BLaER1 (cell line): ENCODE data around the gene MON1B.
A peak's percentile ranks its signal among the peaks of the same experiment; 100 is the strongest.
"Not testable (repeated sequence)": the region's sequence is repeated elsewhere in the genome, so short reads cannot be mapped to it uniquely, and the experiment has no call there.

ENCODE experiments used
- H3K27ac ChIP-seq: shearing (Covaris generic); formaldehyde crosslinking; 2 replicates; pipeline ENCODE4 v1.8.1; 2022
- H3K27me3 ChIP-seq: shearing (Covaris generic); formaldehyde crosslinking; 2 replicates; pipeline ENCODE4 v1.8.1; 2022
- H3K36me3 ChIP-seq: shearing (Covaris generic); formaldehyde crosslinking; 2 replicates; pipeline ENCODE4 v1.8.1; 2022
- H3K4me1 ChIP-seq: shearing (Covaris generic); formaldehyde crosslinking; 2 replicates; pipeline ENCODE4 v1.8.1; 2022
- H3K4me2 ChIP-seq: shearing (Covaris generic); formaldehyde crosslinking; 2 replicates; pipeline ENCODE4 v1.8.1; 2022
- H3K4me3 ChIP-seq: shearing (Covaris generic); formaldehyde crosslinking; 2 replicates; pipeline ENCODE4 v1.8.1; 2022
- H3K9ac ChIP-seq: shearing (Covaris generic); formaldehyde crosslinking; 2 replicates; pipeline ENCODE4 v1.8.1; 2022
- H3K9me3 ChIP-seq: shearing (Covaris generic); formaldehyde crosslinking; 2 replicates; pipeline ENCODE4 v1.8.1; 2022
- H4K20me1 ChIP-seq: shearing (Covaris generic); formaldehyde crosslinking; 2 replicates; pipeline ENCODE4 v1.8.1; 2022
- Cebpa-rat ChIP-seq: shearing (Covaris generic); IDR thresholded peaks from 2 replicates; pipeline ENCODE4 v1.8.1; 2022

Gene MON1B

DNA sequence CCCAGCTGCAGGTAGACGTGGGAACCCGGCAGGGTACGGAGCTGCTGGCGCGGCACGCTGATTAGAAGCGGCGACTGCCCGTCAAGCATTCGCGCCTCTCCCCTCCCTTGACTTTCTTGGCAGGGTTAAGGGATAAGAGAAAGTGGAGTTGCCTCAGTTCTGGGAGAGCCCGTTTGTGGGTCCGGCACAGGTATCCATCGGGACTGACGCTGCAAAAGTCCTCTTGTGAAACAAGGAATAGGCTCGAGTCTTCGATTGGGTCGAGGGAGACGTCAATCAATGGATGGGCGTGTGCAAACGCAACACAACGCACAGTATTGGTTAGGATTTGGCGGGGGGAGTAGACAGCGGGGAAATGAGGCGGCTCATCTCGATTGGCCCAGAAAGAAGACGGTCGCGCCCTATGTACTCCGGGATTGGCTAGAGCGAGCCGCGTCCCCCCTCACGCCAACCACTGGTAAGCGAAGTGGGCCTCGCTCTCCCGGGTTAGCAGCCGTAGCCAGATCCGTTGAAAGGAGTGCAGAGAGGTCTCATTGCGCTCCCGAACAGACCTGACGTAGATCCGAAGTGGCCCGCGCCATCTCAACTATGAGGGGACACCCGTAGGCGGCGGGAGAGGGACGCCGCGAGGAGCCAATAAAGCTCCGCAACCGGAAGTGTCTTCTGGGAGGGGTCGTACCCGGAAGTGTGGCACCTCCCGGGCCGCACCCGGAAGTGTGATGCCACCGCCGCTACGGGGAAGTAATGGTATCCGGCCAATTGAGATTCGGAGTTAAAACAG lies at the start of gene MON1B:
Gene MON1B, plus strand, starts transcription at position 713 of the 781 bp plus-strand sequence. CDS start 296 bp downstream, outside the sequence.
- H3K36me3 ChIP-seq = peaks cover 32% of the 10 kb centered on the region
- TF ChIP-seq Cebpa-rat = no peak
- peak within 1 kb of the TSS; percentile 87 for H3K4me3 ChIP-seq
- no peaks in the 10 kb centered on the region for H3K27me3 ChIP-seq
- H3K27ac ChIP-seq = peak within 1 kb of the TSS; percentile 93
- peak within 1 kb of the TSS; percentile 86 for H3K9ac ChIP-seq
- H3K4me1 ChIP-seq = peaks cover 27% of the 10 kb centered on the region
- peak within 1 kb of the TSS; percentile 84 for H3K4me2 ChIP-seq
- no peaks in the 10 kb centered on the region for H3K9me3 ChIP-seq
- peaks cover 27% of the 10 kb centered on the region for H4K20me1 ChIP-seq

DNA sequence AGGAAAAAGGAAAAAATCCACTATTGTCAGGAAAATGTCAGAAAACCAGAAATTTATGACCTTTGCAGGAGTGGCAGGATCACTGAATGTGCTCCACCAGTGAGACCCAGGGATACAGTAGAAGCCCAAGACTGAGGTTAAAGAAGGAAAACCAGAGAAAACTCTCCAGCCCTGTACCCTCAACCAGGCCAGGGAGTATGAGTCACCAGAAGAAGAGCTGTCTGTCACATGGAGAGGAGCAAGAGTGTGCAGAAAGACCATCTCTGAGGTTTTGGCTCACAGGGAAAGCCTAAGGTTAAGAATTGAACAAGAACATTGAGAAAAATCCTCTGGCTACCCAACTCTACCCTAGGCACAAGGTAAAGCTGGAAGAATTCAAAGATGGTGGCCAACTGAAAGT lies 47.6 kb upstream of the MON1B start:
- no peak for TF ChIP-seq Cebpa-rat
- Histone ChIP-seq H3K9me3 (peaks cover 3% of the 10 kb centered on the region; the same call in 1 of the 2 replicates), H3K4me1 (no peaks in the 10 kb centered on the region), H3K27ac (no peak overlapping the region), H3K27me3 (no peaks in the 10 kb centered on the region), H4K20me1 (no peaks in the 10 kb centered on the region), H3K4me3 (no peak overlapping the region), H3K9ac (no peak overlapping the region), H3K36me3 (no peaks in the 10 kb centered on the region), H3K4me2 (no peak overlapping the region)

DNA sequence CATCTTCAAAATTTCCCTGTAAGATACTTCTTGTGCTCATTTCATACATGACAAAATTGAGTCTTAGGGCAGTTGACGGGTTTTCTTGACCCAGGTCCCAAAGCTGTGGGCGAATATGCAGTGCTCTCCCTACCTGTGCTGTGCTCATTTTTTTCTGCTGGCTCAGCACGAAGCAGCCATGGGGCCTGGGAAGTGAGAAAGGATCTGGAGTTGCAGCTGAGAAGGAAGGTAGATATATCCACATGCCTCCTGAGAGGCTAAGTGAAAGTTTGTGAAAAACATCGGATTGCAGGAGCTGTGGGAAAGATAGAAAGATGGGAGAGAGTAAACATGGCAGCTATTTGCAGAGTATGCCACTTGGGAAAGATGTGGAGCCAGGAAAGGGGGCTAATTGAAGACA lies 42.9 kb upstream of the MON1B start:
- Histone ChIP-seq H3K4me3 (no peak overlapping the region), H3K9me3 (peaks cover 3% of the 10 kb centered on the region; the same call in 1 of the 2 replicates), H3K27ac (no peak overlapping the region), H3K4me2 (no peak overlapping the region), H3K9ac (no peak overlapping the region), H4K20me1 (no peaks in the 10 kb centered on the region), H3K27me3 (no peaks in the 10 kb centered on the region), H3K4me1 (no peaks in the 10 kb centered on the region), H3K36me3 (no peaks in the 10 kb centered on the region)
- no peak for TF ChIP-seq Cebpa-rat

DNA sequence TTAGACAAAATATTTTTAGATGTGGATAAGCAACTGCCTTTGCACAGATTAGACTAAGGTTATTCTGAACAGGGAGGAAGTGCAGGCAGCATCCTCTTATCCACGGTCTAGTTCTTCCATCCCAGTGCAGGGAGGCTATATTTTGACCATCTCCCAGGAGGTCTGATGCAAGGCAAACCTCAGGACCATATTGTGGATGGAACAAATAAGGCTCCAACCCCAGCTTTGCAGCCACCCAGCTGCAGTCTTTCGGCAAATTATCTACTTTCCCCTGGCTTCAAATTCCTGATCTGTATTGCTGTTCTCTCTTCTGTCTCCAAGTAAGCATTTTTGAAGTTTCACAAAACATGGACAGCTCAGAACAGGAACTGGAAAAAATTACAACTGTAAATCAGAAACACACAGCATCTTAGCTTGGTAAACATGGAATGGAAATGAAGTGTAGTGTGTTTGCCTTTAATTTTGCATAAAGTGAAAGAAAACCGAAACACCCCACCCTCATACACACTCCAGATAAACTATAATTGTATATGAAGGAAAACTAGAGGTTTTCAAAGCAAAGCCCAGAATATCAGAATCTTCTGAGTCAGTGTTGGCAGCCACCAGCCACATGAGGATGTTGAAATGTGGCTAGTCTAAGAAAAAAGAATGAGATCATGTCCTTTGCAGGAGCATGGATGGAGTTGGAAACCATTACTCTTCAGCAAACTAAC lies 33.5 kb upstream of the MON1B start:
- Histone ChIP-seq H3K27ac (no peak overlapping the region), H3K4me3 (no peak overlapping the region), H3K9ac (no peak overlapping the region), H3K4me2 (no peak overlapping the region), H3K4me1 (peaks cover 10% of the 10 kb centered on the region; the same call in 1 of the 2 replicates), H3K9me3 (no peaks in the 10 kb centered on the region), H3K36me3 (no peaks in the 10 kb centered on the region), H3K27me3 (no peaks in the 10 kb centered on the region), H4K20me1 (no peaks in the 10 kb centered on the region)
- no peak for TF ChIP-seq Cebpa-rat

DNA sequence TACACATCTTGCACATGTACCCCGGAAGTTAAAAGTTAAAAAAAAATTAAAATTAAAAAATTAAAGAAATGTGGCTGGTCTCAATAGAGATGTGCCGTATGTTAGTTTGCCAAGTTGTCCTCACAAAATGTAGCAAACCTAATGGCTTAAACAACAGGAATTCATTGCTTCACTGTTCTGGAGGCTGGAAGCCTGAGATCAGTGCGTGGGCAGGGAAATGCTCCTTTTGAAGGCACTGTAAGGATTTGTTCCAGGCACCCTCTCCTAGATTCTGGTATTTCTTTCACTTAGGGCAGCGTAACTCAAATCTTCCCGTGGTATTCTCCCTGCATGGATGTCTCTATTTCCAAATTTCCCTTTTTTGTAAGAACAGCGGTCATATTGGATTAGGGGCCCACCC lies 32.7 kb upstream of the MON1B start:
- no peaks in the 10 kb centered on the region for H4K20me1 ChIP-seq
- H3K4me3 ChIP-seq = no peak overlapping the region
- no peaks in the 10 kb centered on the region for H3K9me3 ChIP-seq
- no peak for TF ChIP-seq Cebpa-rat
- no peaks in the 10 kb centered on the region for H3K36me3 ChIP-seq
- no peak overlapping the region for H3K4me2 ChIP-seq
- peaks cover 10% of the 10 kb centered on the region; the same call in 1 of the 2 replicates for H3K4me1 ChIP-seq
- no peaks in the 10 kb centered on the region for H3K27me3 ChIP-seq
- no peak overlapping the region for H3K9ac ChIP-seq
- H3K27ac ChIP-seq = no peak overlapping the region

DNA sequence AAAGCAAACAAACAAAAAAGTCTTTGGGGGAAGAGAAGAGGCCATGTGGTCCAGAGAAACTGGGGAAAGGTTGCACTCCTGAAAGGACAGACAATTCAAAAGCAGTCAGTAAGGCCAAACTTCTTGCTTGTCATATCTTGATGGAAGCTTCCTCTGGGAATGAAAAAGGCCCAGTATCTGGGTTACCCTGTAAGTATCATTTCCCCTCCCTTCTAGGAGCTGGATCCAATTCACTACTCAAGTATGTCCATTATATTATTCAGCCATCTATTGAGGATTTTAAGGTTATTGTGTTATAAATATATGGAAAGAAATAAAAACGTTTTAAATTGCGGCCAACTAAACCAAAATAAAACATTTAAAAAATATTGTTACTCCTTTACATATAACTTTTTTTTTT lies 26.0 kb upstream of the MON1B start:
- H3K9me3 ChIP-seq = no peaks in the 10 kb centered on the region
- H3K36me3 ChIP-seq = no peaks in the 10 kb centered on the region
- no peak overlapping the region for H3K4me2 ChIP-seq
- no peaks in the 10 kb centered on the region for H3K27me3 ChIP-seq
- no peaks in the 10 kb centered on the region for H4K20me1 ChIP-seq
- H3K4me3 ChIP-seq = no peak overlapping the region
- H3K27ac ChIP-seq = no peak overlapping the region
- TF ChIP-seq Cebpa-rat = no peak
- no peaks in the 10 kb centered on the region for H3K4me1 ChIP-seq
- no peak overlapping the region for H3K9ac ChIP-seq

DNA sequence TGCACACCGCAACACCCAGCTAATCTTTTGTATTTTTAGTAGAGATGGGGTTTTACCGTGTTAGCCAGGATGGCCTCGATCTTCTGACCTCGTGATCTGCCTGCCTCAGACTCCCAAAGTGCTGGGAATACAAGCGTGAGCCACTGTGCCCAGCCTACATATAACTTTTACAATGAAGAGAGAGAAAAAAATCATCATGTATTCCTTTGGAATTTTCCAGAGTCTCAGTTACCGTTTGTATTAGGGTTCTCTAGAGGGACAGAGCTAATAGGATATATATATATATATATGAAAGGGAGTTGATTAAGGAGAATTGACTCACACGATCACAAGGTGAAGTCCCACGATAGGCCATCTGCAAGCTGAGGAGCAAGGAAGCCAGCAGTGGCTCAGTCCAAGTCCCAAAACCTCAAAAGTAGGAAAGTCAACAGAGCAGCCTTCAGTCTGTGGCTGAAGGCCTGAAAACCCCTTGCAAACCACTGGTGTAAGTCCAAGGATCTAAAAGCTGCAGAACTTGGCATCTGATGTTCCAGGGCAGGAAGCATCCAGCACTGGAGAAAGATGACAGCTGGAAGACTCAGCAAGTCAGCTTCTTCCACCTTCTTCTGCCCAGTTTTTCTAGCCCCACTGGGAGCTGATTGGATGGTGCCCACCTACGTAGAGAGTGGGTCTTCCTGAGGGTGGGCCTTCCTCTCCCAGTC lies 25.3 kb upstream of the MON1B start:
- H3K27me3 ChIP-seq, H3K9me3 ChIP-seq, H3K4me2 ChIP-seq: not testable (repeated sequence)

DNA sequence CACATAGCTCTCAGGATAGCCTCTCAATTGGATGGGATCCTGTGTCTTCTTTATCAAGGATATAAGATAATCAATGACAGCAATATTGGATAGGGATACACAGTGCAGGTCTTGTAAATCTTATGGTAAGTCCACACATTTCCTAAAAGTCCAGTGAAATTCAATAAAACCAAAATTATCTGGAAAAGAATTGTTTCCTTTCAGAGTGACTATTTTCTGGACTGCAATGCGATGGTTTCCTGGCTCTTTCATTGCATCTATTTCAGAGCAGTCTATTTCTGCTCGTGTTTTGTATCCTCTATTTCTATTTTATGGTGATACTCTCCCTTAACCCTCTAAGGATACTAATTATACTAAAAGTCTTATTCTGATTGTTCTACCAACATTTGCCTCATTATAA lies 24.3 kb upstream of the MON1B start:
- Histone ChIP-seq H4K20me1 (no peaks in the 10 kb centered on the region), H3K4me2 (no peak overlapping the region), H3K27me3 (no peaks in the 10 kb centered on the region), H3K4me1 (no peaks in the 10 kb centered on the region), H3K4me3 (no peak overlapping the region), H3K27ac (no peak overlapping the region), H3K36me3 (no peaks in the 10 kb centered on the region), H3K9me3 (no peaks in the 10 kb centered on the region), H3K9ac (no peak overlapping the region)
- no peak for TF ChIP-seq Cebpa-rat

More for the DNA sequence above, 25.3 kb upstream of the MON1B start:
- not testable (repeated sequence) for H3K27ac ChIP-seq, H3K4me1 ChIP-seq, H3K36me3 ChIP-seq, H4K20me1 ChIP-seq, H3K9ac ChIP-seq, H3K4me3 ChIP-seq

DNA sequence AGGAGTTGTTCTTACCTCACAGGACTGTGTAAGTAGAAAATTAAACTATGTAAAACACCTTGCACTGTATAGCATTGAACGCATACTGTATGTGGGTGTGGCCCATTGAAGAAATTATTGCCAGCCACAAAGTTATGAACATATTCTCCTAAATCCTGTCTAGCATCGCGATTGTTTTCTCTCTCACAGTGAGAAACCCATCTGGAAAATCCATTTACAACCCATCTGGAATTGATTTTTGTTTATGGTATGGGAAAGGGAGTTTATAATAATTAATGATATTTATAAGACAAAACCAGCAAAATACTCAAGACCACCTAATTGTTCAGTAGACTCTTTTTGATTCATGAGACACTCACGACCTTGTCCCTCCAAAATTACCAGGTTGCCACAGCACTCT lies 22.1 kb upstream of the MON1B start:
- Histone ChIP-seq H3K4me3 (no peak overlapping the region), H3K27ac (no peak overlapping the region), H3K4me2 (no peak overlapping the region), H3K27me3 (no peaks in the 10 kb centered on the region), H3K36me3 (no peaks in the 10 kb centered on the region), H3K9me3 (no peaks in the 10 kb centered on the region), H3K9ac (no peak overlapping the region), H3K4me1 (no peaks in the 10 kb centered on the region), H4K20me1 (no peaks in the 10 kb centered on the region)
- no peak for TF ChIP-seq Cebpa-rat
